Ureter (tissue), 1 donor: Measurements from ENCODE around the gene ZSWIM6. TPM values are rescaled to one million over a fixed set of nuclear protein-coding genes. Genes with fewer than 3 reads are reported as not detected.
A peak's percentile ranks its signal among the peaks of the same experiment; 100 is the strongest.

Experiments
- DNase-seq: peaks from one replicate; pipeline ENCODE4 v3.0.0-alpha.2; 2020; ENCODE audit warnings: low spot score
- total RNA-seq: library from RNA; stranded (reverse); gene quantifications from one replicate; pipeline ENCODE4 v1.2.4, GENCODE V29; 2023
- donor health status: DM: yes; HTN: yes; CAD: no.

The ZSWIM6 gene
- total RNA-seq, 1 donor from 2014 or later, result 22.4 TPM

GRCh38 chr5:61307191-61307590, 24.9 kb upstream of the ZSWIM6 start:
- DNase-seq, result no peak

- DNase-seq, result no peak
Measured at GRCh38 chr5:61307611-61308010, 24.4 kb upstream of the ZSWIM6 start.

DNA sequence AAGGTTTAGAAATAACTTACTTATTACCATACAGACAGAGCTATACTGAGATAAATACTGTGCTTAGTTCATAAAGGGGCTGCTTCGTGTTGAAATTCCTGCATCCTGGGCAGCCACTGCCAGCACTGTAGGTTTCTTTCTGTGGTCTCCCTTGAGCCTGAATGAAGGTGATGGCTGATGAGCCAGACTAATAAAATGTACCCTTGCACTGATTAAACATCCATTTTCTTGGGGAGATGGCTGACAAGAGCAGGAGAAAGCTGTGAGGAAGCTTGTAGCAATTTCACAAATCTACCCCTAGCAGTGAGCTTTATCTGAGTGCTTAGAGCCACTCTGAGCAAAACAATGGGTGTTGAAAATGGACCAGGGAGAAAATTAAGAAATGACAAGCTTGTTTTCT, 23.3 kb upstream of the ZSWIM6 start:
- no peak for DNase-seq

DNA sequence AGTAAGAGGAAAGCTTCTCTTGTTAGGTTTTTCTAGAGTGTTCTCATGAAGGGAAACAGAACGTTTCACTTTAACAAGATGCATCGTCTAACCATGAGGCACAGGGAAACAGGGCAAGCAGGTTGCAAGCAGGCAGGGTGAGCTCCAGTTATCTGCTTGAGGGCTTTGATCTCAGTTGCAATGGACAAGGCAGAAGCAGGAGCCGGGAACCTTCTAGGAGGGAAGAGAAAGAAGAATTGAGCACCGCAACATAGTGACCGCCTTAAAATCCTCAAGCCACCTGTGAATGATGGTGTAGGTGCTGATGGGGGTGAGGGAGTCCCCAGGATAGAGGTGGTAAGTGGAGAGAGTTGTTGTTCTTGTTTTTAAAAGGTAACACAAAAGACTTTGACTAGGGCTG, 22.9 kb upstream of the ZSWIM6 start:
- DNase-seq, result no peak

DNA sequence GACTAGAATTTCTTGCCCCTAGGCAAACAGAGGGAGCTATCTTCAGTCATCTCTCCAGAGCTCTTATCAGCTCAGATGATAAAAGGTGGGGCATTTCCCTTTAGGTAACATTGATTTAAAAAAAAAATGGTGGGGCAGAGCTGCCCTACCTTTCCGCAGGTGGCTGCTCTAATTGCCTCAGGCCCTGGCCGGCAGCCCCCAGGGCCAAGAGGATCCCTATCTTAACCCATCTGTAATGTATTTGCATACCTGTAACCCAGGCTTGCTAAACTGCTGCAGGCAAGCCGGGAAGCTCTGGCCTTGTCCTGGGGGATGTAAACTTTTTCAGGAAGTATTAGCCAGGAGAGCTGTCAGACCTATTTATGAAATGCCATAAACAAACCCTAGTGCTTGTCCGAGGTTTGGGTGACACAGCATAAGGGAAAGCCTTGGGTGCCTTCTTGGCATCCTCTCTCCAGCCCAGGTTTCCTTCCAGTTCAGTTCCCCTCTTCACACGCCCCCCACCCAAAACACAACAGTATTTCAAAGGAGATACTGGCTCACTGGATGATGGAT, 20.9 kb upstream of the ZSWIM6 start:
- DNase-seq, result no peak

DNA sequence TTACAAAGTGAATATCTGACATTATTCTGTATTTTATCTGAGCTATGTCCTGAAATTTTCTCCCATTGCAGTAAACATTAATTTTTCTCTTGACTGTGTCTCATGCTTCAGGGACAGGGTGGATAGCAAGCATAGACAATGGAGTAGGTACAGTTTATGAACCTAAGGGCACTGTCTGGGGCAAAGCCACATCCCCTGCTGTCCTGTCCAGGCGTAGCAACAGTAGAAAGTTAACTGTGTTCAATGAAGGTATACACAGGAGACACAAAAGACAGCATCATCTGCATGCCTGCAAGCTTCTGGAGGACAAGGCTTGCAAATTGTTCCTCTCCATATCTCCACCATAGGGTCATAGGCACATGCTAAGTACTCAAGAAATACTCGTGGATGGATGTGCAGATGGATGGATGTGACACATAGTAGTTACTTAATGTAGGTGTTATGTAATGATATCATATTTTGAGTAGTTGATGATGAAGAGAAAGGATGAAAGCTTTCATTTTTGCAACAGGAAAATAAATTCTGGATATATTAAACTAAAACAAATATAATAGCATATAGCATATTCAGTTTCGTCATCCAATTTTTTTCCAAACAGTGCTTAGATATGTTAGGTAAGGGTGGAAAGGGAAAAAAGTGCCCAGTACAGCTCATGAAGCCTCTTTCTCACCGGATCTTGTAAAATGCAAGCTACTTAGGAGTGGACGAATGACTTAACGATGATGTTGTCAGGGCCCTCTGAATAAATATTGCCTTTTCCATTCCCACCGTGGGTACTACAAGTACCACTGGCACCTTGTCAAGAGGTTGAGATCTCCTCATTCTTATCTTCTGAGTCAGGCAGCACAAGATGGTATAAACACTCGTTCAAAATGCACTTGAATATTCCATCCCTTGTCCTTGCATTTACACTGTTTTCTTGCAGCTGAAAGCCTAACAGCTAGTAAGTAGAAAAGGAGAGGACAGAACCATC, 19.9 kb upstream of the ZSWIM6 start:
- DNase-seq, result no peak

- DNase-seq, result no peak
Measured at GRCh38 chr5:61313960-61314681, 17.9 kb upstream of the ZSWIM6 start.

GRCh38 chr5:61318376-61318775, 13.7 kb upstream of the ZSWIM6 start:
- no peak for DNase-seq

DNA sequence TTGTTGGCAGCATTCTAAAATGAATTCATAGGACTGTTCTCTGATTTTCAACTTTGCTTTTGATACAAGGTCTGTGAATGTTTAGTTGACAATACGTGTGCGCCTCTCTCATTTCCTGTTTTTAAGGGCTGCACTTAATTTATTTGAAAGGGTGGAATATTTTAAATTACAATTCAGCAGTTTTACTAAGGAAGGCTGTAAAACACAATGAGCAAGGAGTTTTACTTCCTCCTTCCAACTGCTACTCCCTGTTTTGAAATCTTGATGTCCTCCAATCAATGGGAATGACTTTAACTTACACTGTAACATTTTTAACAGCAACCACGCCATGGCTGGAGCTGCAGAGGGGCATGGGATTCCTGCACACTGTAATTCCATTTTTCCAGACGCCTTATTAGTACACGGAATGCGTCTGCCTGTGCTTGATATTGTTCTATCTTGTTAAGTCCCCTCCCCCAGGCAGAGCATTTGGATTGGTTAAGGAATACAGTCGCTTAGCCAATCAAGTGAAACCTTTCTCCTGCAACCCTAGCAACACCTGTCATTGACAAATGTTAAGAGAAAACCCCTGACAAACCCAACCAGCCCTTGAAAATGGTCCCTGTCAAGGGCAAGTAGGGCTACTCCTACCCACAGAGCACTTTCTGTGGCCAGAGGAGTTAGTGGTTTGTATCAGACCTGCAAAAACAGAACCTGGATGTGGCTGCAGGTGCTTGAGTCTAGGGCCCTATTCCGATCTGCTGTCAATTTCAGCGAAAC, 12.5 kb upstream of the ZSWIM6 start:
- no peak for DNase-seq

DNA sequence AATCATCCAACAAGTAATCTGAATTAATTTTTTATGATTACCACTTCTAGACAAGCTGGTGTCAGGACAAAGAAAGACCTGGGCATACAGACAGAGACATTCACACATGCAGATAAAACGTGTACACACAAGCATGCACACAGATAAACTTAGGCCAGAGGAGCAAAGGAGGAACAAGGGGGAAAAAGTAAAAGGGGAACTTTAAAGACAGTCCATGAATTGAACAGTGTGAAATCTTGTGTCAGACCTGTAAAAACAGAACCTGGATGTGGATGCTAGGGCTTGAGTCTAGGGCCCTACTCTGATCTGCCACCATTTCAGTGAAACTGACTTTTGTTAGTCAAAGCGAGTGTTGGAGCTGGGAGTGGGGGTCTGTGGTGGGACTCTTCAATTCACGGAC, 11.2 kb upstream of the ZSWIM6 start:
- no peak for DNase-seq

- no peak for DNase-seq
Measured at GRCh38 chr5:61321669-61322068, 10.4 kb upstream of the ZSWIM6 start.

DNA sequence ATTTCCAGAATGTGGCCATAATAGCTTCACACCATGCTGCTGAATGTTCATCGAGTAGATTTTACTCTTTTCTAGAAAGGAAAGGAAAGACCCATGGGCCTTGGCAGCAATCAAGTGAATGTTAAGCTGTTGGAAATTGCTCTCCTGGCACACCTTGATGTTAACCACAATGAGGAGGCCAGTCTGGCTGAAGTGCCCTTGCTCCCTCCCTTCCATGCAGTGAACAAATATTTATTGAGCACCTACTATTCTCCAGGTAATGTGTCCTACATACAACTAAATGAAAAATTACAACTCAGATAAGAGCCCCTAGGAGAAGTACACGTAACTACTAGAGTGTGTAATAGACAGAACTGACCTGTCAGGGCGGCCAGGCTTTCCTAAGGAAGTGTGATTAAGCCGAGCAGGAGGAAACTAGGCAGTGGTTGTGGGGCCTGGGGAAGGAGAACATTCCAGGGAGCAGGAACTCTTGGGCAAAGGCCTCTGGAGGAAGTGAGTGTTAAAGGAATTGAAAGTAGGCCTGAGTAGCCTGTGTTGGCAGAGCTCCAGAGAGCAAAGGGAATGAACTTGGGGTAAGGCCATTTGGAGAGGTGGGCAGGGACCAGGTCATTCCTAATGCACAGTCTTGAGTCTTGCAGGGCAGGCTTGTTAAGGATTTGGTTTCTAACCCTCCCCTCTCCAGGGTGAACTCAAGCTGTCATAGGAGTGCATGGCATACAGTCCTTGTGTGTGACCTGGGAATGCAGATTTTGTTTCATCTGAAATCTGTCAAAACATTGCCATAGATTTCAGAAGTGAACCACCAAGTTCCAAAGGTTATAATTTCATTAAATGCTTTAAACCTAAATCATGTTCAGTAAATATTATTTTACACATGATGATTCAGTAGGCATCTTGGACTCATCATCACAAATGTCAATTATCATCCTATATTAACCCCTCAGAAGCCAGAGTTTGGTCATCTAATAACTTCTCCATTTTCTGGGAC, 9.0 kb upstream of the ZSWIM6 start:
- DNase-seq, result no peak

DNA sequence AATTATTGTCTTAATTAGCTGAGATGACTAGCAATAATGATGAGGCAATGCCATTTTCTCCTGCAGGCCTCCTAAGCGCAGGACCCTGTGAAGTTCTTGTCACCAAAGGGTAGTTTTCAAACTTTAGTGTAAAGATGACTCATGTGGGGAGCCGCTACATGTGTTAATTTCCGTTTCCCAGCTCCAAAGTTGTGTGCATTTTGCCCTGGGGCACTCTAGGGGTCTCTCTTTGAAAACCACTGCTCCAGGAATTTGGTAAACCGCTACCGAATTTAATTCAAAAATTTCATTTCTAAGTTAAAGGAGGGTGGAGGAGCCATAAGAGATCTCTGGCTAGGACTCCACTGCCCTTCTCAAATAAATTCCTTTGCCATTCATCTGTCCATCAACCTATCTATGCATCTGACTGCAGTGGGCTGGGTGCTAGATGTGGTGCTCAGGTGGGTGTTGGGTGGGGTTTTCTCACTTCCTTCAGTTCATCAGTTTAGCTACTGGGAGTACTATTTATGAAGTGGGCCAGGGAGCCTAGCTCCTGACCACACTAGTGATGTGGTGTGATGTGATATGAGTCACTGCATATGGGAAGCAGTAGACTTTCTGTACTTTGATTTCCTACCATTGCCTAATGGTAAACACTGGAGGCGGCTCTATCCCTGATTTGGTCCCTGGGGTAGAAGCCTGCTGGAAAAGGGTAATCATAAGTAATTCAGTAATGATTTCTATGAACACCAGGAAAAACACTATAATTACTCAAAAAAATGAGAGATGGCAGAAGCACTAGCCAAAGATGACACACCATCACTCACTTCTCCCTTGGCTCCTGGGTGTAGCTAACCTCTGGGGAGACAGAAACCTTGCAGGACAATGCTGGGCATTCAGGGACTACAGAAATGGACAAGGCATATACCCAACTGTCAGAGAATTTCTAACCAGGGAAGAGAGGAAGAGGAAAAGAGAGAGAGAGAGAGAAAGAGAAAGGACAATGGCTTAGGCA, 4.0 kb upstream of the ZSWIM6 start:
- no peak for DNase-seq

GRCh38 chr5:61328791-61329549, 3.1 kb upstream of the ZSWIM6 start:
- no peak for DNase-seq

GRCh38 chr5:61329550-61330128, 2.4 kb upstream of the ZSWIM6 start:
- no peak for DNase-seq

- DNase-seq, result no peak
Measured at GRCh38 chr5:61330341-61330844, 1.7 kb upstream of the ZSWIM6 start.

GRCh38 chr5:61330845-61331406, 1.1 kb upstream of the ZSWIM6 start:
- DNase-seq, result peak; percentile 81

- no peak for DNase-seq
Measured at GRCh38 chr5:61332358-61332749, 296 bp downstream of the ZSWIM6 start.
